HAP-1 (cell line): ENCODE measurements around the gene SLC6A1.

ENCODE experiments used
- DNase-seq, 2 experiments: peaks; one replicate each; pipeline ENCODE4 v3.0.0-alpha.2; 2016 to 2020; ENCODE audit warnings: low spot score in 2 of 2
- H3K27me3 ChIP-seq: fragments of 250-450 bp; sonication (Bioruptor Pico); 2 replicates; pipeline ENCODE4 v1.5.1; 2020; ENCODE audit warnings: low read depth, mild to moderate bottlenecking, moderate library complexity
- H3K36me3 ChIP-seq: fragments of 250-450 bp; sonication (Bioruptor Pico); replicated peaks from 2 replicates; pipeline ENCODE4 v1.5.1; 2020; ENCODE audit warnings: mild to moderate bottlenecking
- H3K4me1 ChIP-seq: fragments of 250-450 bp; sonication (Bioruptor Pico); 2 replicates; pipeline ENCODE4 v1.5.1; 2020; ENCODE audit warnings: mild to moderate bottlenecking
- H3K4me3 ChIP-seq: fragments of 250-450 bp; sonication (Bioruptor Pico); 2 replicates; pipeline ENCODE4 v1.5.1; 2020; ENCODE audit warnings: mild to moderate bottlenecking, moderate library complexity
- H3K9me3 ChIP-seq: fragments of 250-450 bp; sonication (Bioruptor Pico); 2 replicates; pipeline ENCODE4 v1.5.1; 2020; ENCODE audit warnings: mild to moderate bottlenecking, moderate library complexity
- in situ Hi-C: fragments of 300-500 bp; cut with MboI; formaldehyde crosslinking; loops from 3 replicates; pipeline ENCODE4 v1.14.3; 2020; ENCODE audit warnings: low sequenced_read_pairs, inconsistent platforms, mixed read lengths

The SLC6A1 gene

GRCh38 chr3:10976770-10977169 lies 15.8 kb upstream of the SLC6A1 start:
- Histone ChIP-seq H3K9me3 (no peaks in the 10 kb centered on the region), H3K36me3 (no peaks in the 10 kb centered on the region), H3K4me3 (no peak overlapping the region), H3K27me3 (no peaks in the 10 kb centered on the region), H3K4me1 (no peaks in the 10 kb centered on the region)
- no peak for DNase-seq
- in situ Hi-C loops, result no loop called here

DNA sequence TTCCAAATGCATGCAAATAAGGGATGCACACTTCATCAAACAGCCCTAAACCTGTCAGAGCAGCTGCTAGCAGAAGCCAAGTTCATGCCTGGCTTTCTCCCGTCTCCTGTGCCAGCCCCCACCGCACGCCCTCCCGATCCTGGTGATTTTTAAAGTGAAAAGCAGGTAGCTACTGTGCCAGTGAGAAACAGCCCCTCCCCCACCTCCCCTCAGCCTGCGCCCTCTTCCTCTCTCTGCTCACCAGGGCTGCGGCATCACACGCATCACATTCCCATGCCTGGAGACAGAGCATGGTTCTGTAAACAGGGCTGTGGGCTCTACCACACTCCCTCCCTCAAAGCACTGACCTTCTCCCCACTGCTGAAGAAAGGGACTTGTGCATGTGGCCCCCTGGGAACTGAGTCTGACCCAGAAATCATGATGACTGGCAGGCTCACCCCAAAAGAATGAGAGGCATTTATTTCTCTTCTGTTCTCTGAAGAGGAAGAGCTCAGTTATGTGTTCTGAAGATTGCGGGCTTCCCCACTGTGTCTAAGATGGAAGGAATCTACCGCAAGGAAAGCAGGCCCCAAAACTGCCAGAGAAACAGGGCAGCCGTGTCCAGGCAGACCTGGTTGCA lies 14.5 kb upstream of the SLC6A1 start:
- H3K9me3 ChIP-seq, result no peaks in the 10 kb centered on the region
- in situ Hi-C loops, result no loop called here
- no peak overlapping the region for H3K4me3 ChIP-seq
- no peaks in the 10 kb centered on the region for H3K27me3 ChIP-seq
- no peaks in the 10 kb centered on the region for H3K36me3 ChIP-seq
- no peak for DNase-seq
- no peaks in the 10 kb centered on the region for H3K4me1 ChIP-seq

GRCh38 chr3:10978956-10979355 lies 13.6 kb upstream of the SLC6A1 start:
- DNase-seq, result no peak
- no peak overlapping the region for H3K4me3 ChIP-seq
- in situ Hi-C loops, result no loop called here
- H3K4me1 ChIP-seq, result no peaks in the 10 kb centered on the region
- no peaks in the 10 kb centered on the region for H3K36me3 ChIP-seq
- no peaks in the 10 kb centered on the region for H3K27me3 ChIP-seq
- no peaks in the 10 kb centered on the region for H3K9me3 ChIP-seq

GRCh38 chr3:10980312-10980711 lies 12.2 kb upstream of the SLC6A1 start:
- Histone ChIP-seq H3K4me1 (no peaks in the 10 kb centered on the region), H3K9me3 (no peaks in the 10 kb centered on the region), H3K4me3 (no peak overlapping the region), H3K36me3 (no peaks in the 10 kb centered on the region), H3K27me3 (no peaks in the 10 kb centered on the region)
- no peak for DNase-seq
- in situ Hi-C loops, result no loop called here

- no peaks in the 10 kb centered on the region for H3K27me3 ChIP-seq
- no peaks in the 10 kb centered on the region for H3K36me3 ChIP-seq
- in situ Hi-C loops, result no loop called here
- H3K4me3 ChIP-seq, result no peak overlapping the region
- H3K9me3 ChIP-seq, result no peaks in the 10 kb centered on the region
- DNase-seq, result no peak
- H3K4me1 ChIP-seq, result no peaks in the 10 kb centered on the region
Measured at GRCh38 chr3:10981031-10981430, 11.5 kb upstream of the SLC6A1 start.

- Histone ChIP-seq H3K27me3 (no peaks in the 10 kb centered on the region), H3K36me3 (no peaks in the 10 kb centered on the region), H3K4me3 (no peak overlapping the region), H3K9me3 (no peaks in the 10 kb centered on the region), H3K4me1 (no peaks in the 10 kb centered on the region)
- DNase-seq, result no peak
- in situ Hi-C loops, result no loop called here
Measured at GRCh38 chr3:10981961-10982360, 10.6 kb upstream of the SLC6A1 start.

- in situ Hi-C loops, result no loop called here
- Histone ChIP-seq H3K9me3 (no peaks in the 10 kb centered on the region), H3K27me3 (no peaks in the 10 kb centered on the region), H3K36me3 (no peaks in the 10 kb centered on the region), H3K4me1 (no peaks in the 10 kb centered on the region), H3K4me3 (no peak overlapping the region)
- no peak for DNase-seq
Measured at GRCh38 chr3:10982782-10983181, 9.8 kb upstream of the SLC6A1 start.

- in situ Hi-C loops, result no loop called here
- H3K36me3 ChIP-seq, result no peaks in the 10 kb centered on the region
- no peaks in the 10 kb centered on the region for H3K4me1 ChIP-seq
- no peaks in the 10 kb centered on the region for H3K9me3 ChIP-seq
- peak; percentile 50 to 60 for DNase-seq
- no peaks in the 10 kb centered on the region for H3K27me3 ChIP-seq
- no peak overlapping the region for H3K4me3 ChIP-seq
Measured at GRCh38 chr3:10983219-10983916, 9.2 kb upstream of the SLC6A1 start.

DNA sequence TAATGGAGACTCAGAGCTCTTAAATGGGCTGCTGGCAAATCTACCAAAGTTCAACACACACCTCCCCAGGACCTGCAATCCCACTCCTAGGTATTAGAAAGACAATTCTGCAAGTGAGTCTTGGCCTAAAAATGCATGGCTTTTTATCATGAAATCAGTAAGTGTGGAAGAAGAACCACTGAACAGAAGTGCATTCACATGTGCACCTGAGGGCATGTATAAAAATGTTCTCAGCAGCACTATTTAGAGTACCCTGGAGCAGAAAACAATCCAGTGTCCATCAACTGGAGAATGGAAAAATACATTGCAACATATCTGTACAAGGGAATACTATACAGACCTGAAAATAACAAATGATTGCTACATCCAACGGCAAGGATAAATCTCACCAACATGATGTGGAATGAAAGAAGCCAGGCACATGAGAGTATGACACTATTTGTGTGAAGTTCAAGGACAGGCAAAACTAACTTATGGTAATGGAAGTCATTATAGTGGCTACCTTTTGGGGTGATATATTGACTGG lies 8.1 kb upstream of the SLC6A1 start:
- in situ Hi-C loops, result no loop called here
- Histone ChIP-seq H3K4me3 (no peak overlapping the region), H3K9me3 (no peaks in the 10 kb centered on the region), H3K36me3 (no peaks in the 10 kb centered on the region), H3K4me1 (no peaks in the 10 kb centered on the region), H3K27me3 (no peaks in the 10 kb centered on the region)
- DNase-seq, result no peak

DNA sequence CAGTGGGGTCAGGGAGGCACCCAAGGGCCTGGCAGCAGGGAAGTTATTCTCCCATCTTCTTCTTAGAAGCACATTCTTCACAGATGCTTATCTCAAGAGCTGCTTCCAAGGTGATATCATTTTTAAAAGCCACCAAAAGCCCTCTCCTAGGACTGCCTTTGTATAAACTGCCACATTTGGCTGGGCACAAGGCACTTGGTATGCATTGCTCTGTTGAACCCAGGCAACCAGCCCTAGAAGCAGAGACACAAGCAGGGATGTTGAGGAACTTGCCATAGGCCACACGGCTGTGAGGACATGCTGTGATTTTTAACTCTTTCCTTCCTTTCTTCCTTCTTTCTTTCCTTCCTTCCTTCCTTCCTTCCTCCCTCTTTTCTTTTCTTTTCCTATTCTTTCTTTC lies 7.4 kb upstream of the SLC6A1 start:
- in situ Hi-C loops, result no loop called here
- H3K9me3 ChIP-seq, result no peaks in the 10 kb centered on the region
- no peaks in the 10 kb centered on the region for H3K4me1 ChIP-seq
- no peaks in the 10 kb centered on the region for H3K36me3 ChIP-seq
- DNase-seq, result no peak
- no peaks in the 10 kb centered on the region for H3K27me3 ChIP-seq
- H3K4me3 ChIP-seq, result no peak overlapping the region

DNA sequence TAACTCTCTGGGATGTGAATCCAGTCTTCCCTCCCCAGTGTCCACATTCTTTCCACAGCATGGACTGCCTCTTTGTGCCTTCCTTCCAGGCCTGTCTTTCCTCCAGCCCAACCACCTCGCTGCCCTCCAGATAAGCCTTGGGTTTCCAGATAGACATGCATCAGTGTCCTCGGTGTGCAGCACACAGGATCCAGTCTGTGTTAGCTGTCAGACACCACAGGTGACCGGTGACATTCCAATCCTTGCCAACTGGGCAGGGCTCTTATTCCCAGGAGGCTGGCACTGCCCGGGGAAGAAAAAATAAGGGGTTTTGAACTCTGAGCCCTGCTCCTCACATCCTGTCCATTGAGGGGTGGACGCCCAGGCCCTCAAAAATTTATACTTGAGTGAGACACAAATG lies 6.0 kb upstream of the SLC6A1 start:
- Histone ChIP-seq H3K4me3 (no peak overlapping the region), H3K9me3 (no peaks in the 10 kb centered on the region), H3K27me3 (0 out of 2 replicates have a peak, but pooled peaks cover 1% of the 10 kb centered on the region), H3K36me3 (no peaks in the 10 kb centered on the region), H3K4me1 (no peaks in the 10 kb centered on the region)
- in situ Hi-C loops, result no loop called here
- no peak for DNase-seq

DNA sequence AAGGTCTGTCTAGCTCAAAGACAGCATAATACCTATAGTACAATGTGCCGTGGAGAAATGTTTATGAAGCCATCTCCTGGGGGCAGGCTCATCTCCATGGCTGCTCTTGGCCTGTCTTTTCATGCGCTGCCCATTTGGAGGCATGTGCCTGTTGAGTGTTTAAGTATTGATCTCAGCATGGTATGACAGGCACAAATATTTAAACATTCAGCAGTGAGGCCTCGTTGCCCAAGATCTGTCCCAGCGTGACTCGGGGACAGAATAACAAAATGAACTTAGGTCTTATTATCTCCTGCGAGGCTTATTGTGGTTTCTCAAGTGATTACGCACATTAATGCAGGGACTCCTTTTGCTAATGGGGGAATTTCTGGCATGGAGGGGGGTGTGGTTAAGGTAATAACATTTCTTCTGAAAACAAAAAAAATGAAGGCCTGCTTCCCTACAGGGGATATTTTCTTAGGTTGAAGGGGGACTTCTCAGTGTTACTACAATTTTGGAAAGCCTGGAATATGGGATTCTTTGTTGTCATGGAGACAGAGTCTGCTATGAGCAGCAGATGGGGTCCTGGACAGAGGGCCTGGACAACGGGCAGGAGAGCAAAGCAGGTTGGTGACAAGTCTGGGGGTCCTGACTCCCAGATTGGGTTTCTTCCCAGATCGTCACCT lies 4.4 kb upstream of the SLC6A1 start:
- H3K4me3 ChIP-seq, result no peak overlapping the region
- no peaks in the 10 kb centered on the region for H3K36me3 ChIP-seq
- in situ Hi-C loops, result no loop called here
- peaks cover 7% of the 10 kb centered on the region for H3K27me3 ChIP-seq
- DNase-seq, result no peak
- no peaks in the 10 kb centered on the region for H3K4me1 ChIP-seq
- H3K9me3 ChIP-seq, result no peaks in the 10 kb centered on the region

GRCh38 chr3:10988991-10989484 lies 3.5 kb upstream of the SLC6A1 start:
- Histone ChIP-seq H3K4me3 (no peak overlapping the region), H3K27me3 (peaks cover 14% of the 10 kb centered on the region), H3K36me3 (no peaks in the 10 kb centered on the region), H3K4me1 (no peaks in the 10 kb centered on the region), H3K9me3 (no peaks in the 10 kb centered on the region)
- no peak for DNase-seq
- in situ Hi-C loops, result no loop called here
